HG03354 (cell line): Measurements from ENCODE around the gene SFSWAP.
"Not testable (repeated sequence)": the region's sequence is repeated elsewhere in the genome, so short reads cannot be mapped to it uniquely, and the experiment has no call there.

Source experiments
- ATAC-seq: cut with Tn5 transposase; IDR thresholded peaks from one replicate; pipeline ENCODE4 v1.9.1; 2021; ENCODE audit warnings: mild to moderate bottlenecking; ENCODE audit not compliant: unreplicated experiment, poor library complexity, severe bottlenecking

The SFSWAP gene

GRCh38 chr12:131777269-131777668 is 66.4 kb downstream of the SFSWAP start:
- not testable (repeated sequence) for ATAC-seq

GRCh38 chr12:131779027-131779426 is 68.1 kb downstream of the SFSWAP start:
- no peak for ATAC-seq

GRCh38 chr12:131782061-131782460 is 71.2 kb downstream of the SFSWAP start:
- ATAC-seq = no peak

GRCh38 chr12:131783915-131784541 is 73.1 kb downstream of the SFSWAP start:
- ATAC-seq = peak; percentile 62

- no peak for ATAC-seq
Measured at GRCh38 chr12:131784909-131785762, 74.2 kb downstream of the SFSWAP start.

- no peak for ATAC-seq
Measured at GRCh38 chr12:131785763-131786330, 75.0 kb downstream of the SFSWAP start.

GRCh38 chr12:131786331-131786730 is 75.4 kb downstream of the SFSWAP start:
- no peak for ATAC-seq

GRCh38 chr12:131787143-131787660 is 76.3 kb downstream of the SFSWAP start:
- no peak for ATAC-seq

- no peak for ATAC-seq
Measured at GRCh38 chr12:131788070-131788469, 77.2 kb downstream of the SFSWAP start.

- no peak for ATAC-seq
Measured at GRCh38 chr12:131789638-131790037, 78.7 kb downstream of the SFSWAP start.

GRCh38 chr12:131793243-131794022 is 82.5 kb downstream of the SFSWAP start:
- ATAC-seq = no peak

- no peak for ATAC-seq
Measured at GRCh38 chr12:131794061-131794460, 83.2 kb downstream of the SFSWAP start.

GRCh38 chr12:131794573-131794972 is 83.7 kb downstream of the SFSWAP start:
- ATAC-seq = no peak

GRCh38 chr12:131795064-131795463 is 84.2 kb downstream of the SFSWAP start:
- ATAC-seq = no peak

GRCh38 chr12:131795690-131796410 is 85.0 kb downstream of the SFSWAP start:
- ATAC-seq = no peak

GRCh38 chr12:131796411-131796736 is 85.5 kb downstream of the SFSWAP start:
- ATAC-seq = no peak

GRCh38 chr12:131796754-131797587 is 86.1 kb downstream of the SFSWAP start:
- no peak for ATAC-seq

- no peak for ATAC-seq
Measured at GRCh38 chr12:131797588-131797934, 86.7 kb downstream of the SFSWAP start.

- ATAC-seq = no peak
Measured at GRCh38 chr12:131799195-131799594, 88.3 kb downstream of the SFSWAP start.
